Activated CD4-positive, alpha-beta T cell treated with anti-CD3 and anti-CD28 coated beads, Interleukin-2, amount 10 ng/mL, durations not matched to agents 24 days and 14 days (primary cell): Measurements from ENCODE around the gene OR51B2. TPM values are rescaled to one million over a fixed set of nuclear protein-coding genes. Genes with fewer than 3 reads are reported as not detected.
"Not testable (repeated sequence)": the region's sequence is repeated elsewhere in the genome, so short reads cannot be mapped to it uniquely, and the experiment has no call there.

Source experiments
- DNase-seq: peaks from one replicate; pipeline ENCODE4 v3.0.0; 2022
- H3K27ac Mint-ChIP-seq: one replicate; pipeline ENCODE4 v1.8.0; 2022; ENCODE audit warnings: mild to moderate bottlenecking, mixed read lengths
- H3K27me3 Mint-ChIP-seq: one replicate; pipeline ENCODE4 v1.8.0; 2022; ENCODE audit warnings: mixed read lengths
- H3K36me3 Mint-ChIP-seq: one replicate; pipeline ENCODE4 v1.8.0; 2022; ENCODE audit warnings: low read depth, mild to moderate bottlenecking, mixed read lengths
- H3K4me1 Mint-ChIP-seq: one replicate; pipeline ENCODE4 v1.8.0; 2021; ENCODE audit warnings: mixed read lengths
- H3K4me3 Mint-ChIP-seq: one replicate; pipeline ENCODE4 v1.8.0; 2022; ENCODE audit warnings: mild to moderate bottlenecking, moderate library complexity, mixed read lengths
- H3K9me3 Mint-ChIP-seq: one replicate; pipeline ENCODE4 v1.8.0; 2021; ENCODE audit warnings: mixed read lengths
- intact Hi-C: fragments of 100-400 bp; cut with micrococcal nuclease; formaldehyde crosslinking; loops from one replicate; pipeline ENCODE4 v1.15.1; 2023
- total RNA-seq: library from RNA; stranded (reverse); gene quantifications from 2 replicates; pipeline ENCODE4 v1.2.3, GENCODE V29; 2022

The OR51B2 gene
- total RNA-seq, 1 donor from 2014 or later = not detected

- no peaks in the 10 kb centered on the region for H3K36me3 Mint-ChIP-seq
- H3K27ac Mint-ChIP-seq = no peak within 1 kb of the TSS
- H3K4me1 Mint-ChIP-seq = no peaks in the 10 kb centered on the region
- no peak for DNase-seq
- H3K4me3 Mint-ChIP-seq = no peak within 1 kb of the TSS
- intact Hi-C loops = no loop called here
- H3K9me3 Mint-ChIP-seq = no peaks in the 10 kb centered on the region
- peaks cover 2% of the 10 kb centered on the region for H3K27me3 Mint-ChIP-seq
Observed at GRCh38 chr11:5343474-5344335, 19.6 kb upstream of the OR51B2 start, which contains the start of gene OR51B5. Gene OR51B5 (minus strand): TSS chr11:5343524. CDS start chr11:5343524, 0 bp downstream.

GRCh38 chr11:5339771-5340322 is 15.8 kb upstream of the OR51B2 start:
- no peak for DNase-seq
- Mint-ChIP-seq H3K27me3 (no peaks in the 10 kb centered on the region), H3K9me3 (no peaks in the 10 kb centered on the region), H3K4me1 (no peaks in the 10 kb centered on the region), H3K36me3 (no peaks in the 10 kb centered on the region), H3K27ac (no peak overlapping the region), H3K4me3 (no peak overlapping the region)
- intact Hi-C loops = no loop called here

GRCh38 chr11:5337253-5337652 is 13.2 kb upstream of the OR51B2 start:
- DNase-seq, H3K27ac Mint-ChIP-seq, H3K27me3 Mint-ChIP-seq, H3K4me3 Mint-ChIP-seq, H3K4me1 Mint-ChIP-seq, intact Hi-C loops, H3K36me3 Mint-ChIP-seq, H3K9me3 Mint-ChIP-seq: not testable (repeated sequence)

GRCh38 chr11:5336331-5336730 is 12.2 kb upstream of the OR51B2 start:
- intact Hi-C loops = no loop called here
- DNase-seq = no peak
- H3K36me3 Mint-ChIP-seq = no peaks in the 10 kb centered on the region
- no peaks in the 10 kb centered on the region for H3K9me3 Mint-ChIP-seq
- H3K27ac Mint-ChIP-seq = no peak overlapping the region
- no peaks in the 10 kb centered on the region for H3K27me3 Mint-ChIP-seq
- H3K4me3 Mint-ChIP-seq = no peak overlapping the region
- no peaks in the 10 kb centered on the region for H3K4me1 Mint-ChIP-seq

GRCh38 chr11:5335170-5335569 is 11.1 kb upstream of the OR51B2 start:
- H3K4me3 Mint-ChIP-seq = no peak overlapping the region
- no peaks in the 10 kb centered on the region for H3K36me3 Mint-ChIP-seq
- H3K27ac Mint-ChIP-seq = no peak overlapping the region
- no peaks in the 10 kb centered on the region for H3K27me3 Mint-ChIP-seq
- H3K4me1 Mint-ChIP-seq = no peaks in the 10 kb centered on the region
- intact Hi-C loops = no loop called here
- H3K9me3 Mint-ChIP-seq = no peaks in the 10 kb centered on the region
- no peak for DNase-seq

GRCh38 chr11:5317292-5317691 is 6.8 kb downstream of the OR51B2 start:
- H3K36me3 Mint-ChIP-seq = no peaks in the 10 kb centered on the region
- H3K27ac Mint-ChIP-seq = no peak overlapping the region
- H3K9me3 Mint-ChIP-seq = no peaks in the 10 kb centered on the region
- intact Hi-C loops = no loop called here
- DNase-seq = no peak
- H3K4me1 Mint-ChIP-seq = no peaks in the 10 kb centered on the region
- no peaks in the 10 kb centered on the region for H3K27me3 Mint-ChIP-seq
- H3K4me3 Mint-ChIP-seq = no peak overlapping the region

- H3K4me3 Mint-ChIP-seq, DNase-seq, H3K36me3 Mint-ChIP-seq, H3K9me3 Mint-ChIP-seq, H3K27ac Mint-ChIP-seq, H3K4me1 Mint-ChIP-seq, intact Hi-C loops, H3K27me3 Mint-ChIP-seq: not testable (repeated sequence)
Observed at GRCh38 chr11:5313326-5314023, 10.6 kb downstream of the OR51B2 start.

GRCh38 chr11:5310423-5310822 is 13.7 kb downstream of the OR51B2 start:
- intact Hi-C loops = no loop called here
- no peak overlapping the region for H3K4me3 Mint-ChIP-seq
- H3K4me1 Mint-ChIP-seq = no peaks in the 10 kb centered on the region
- no peaks in the 10 kb centered on the region for H3K36me3 Mint-ChIP-seq
- H3K27ac Mint-ChIP-seq = no peak overlapping the region
- H3K27me3 Mint-ChIP-seq = peaks cover 1% of the 10 kb centered on the region
- no peak for DNase-seq
- no peaks in the 10 kb centered on the region for H3K9me3 Mint-ChIP-seq

- intact Hi-C loops = no loop called here
Observed at GRCh38 chr11:5307256-5308019, 16.7 kb downstream of the OR51B2 start.

GRCh38 chr11:5304046-5304445 is 20.1 kb downstream of the OR51B2 start:
- Mint-ChIP-seq H3K36me3 (no peaks in the 10 kb centered on the region), H3K27ac (no peak overlapping the region), H3K9me3 (no peaks in the 10 kb centered on the region), H3K4me3 (no peak overlapping the region), H3K27me3 (no peaks in the 10 kb centered on the region), H3K4me1 (no peaks in the 10 kb centered on the region)
- intact Hi-C loops = no loop called here
- DNase-seq = no peak

More at GRCh38 chr11:5307256-5308019, 16.7 kb downstream of the OR51B2 start:
- DNase-seq = no peak
- H3K4me3 Mint-ChIP-seq = no peak overlapping the region
- peaks cover 1% of the 10 kb centered on the region for H3K27me3 Mint-ChIP-seq
- H3K27ac Mint-ChIP-seq = no peak overlapping the region
- no peaks in the 10 kb centered on the region for H3K9me3 Mint-ChIP-seq
- H3K4me1 Mint-ChIP-seq = no peaks in the 10 kb centered on the region
- no peaks in the 10 kb centered on the region for H3K36me3 Mint-ChIP-seq

GRCh38 chr11:5303626-5304025 is 20.5 kb downstream of the OR51B2 start:
- intact Hi-C loops = no loop called here
- H3K36me3 Mint-ChIP-seq = no peaks in the 10 kb centered on the region
- no peaks in the 10 kb centered on the region for H3K4me1 Mint-ChIP-seq
- no peaks in the 10 kb centered on the region for H3K9me3 Mint-ChIP-seq
- no peaks in the 10 kb centered on the region for H3K27me3 Mint-ChIP-seq
- H3K4me3 Mint-ChIP-seq = no peak overlapping the region
- no peak overlapping the region for H3K27ac Mint-ChIP-seq
- no peak for DNase-seq

- H3K27ac Mint-ChIP-seq = no peak within 1 kb of the TSS
- DNase-seq = no peak
- no peak within 1 kb of the TSS for H3K4me3 Mint-ChIP-seq
- no peaks in the 10 kb centered on the region for H3K36me3 Mint-ChIP-seq
- no peaks in the 10 kb centered on the region for H3K4me1 Mint-ChIP-seq
- H3K27me3 Mint-ChIP-seq = peaks cover 3% of the 10 kb centered on the region
- intact Hi-C loops = no loop called here
- H3K9me3 Mint-ChIP-seq = no peaks in the 10 kb centered on the region
Observed at GRCh38 chr11:5301846-5302245, 22.3 kb downstream of the OR51B2 start, which contains the start of gene OR51B4. Gene OR51B4 (minus strand): TSS chr11:5301946. CDS start chr11:5301946, 0 bp downstream.

- H3K9me3 Mint-ChIP-seq = no peaks in the 10 kb centered on the region
- intact Hi-C loops = no loop called here
- DNase-seq = no peak
- H3K36me3 Mint-ChIP-seq = no peaks in the 10 kb centered on the region
- H3K27me3 Mint-ChIP-seq = peaks cover 4% of the 10 kb centered on the region
- H3K27ac Mint-ChIP-seq = no peak overlapping the region
- no peaks in the 10 kb centered on the region for H3K4me1 Mint-ChIP-seq
- H3K4me3 Mint-ChIP-seq = no peak overlapping the region
Observed at GRCh38 chr11:5300251-5300650, 23.8 kb downstream of the OR51B2 start.
